GM19397 (cell line): ENCODE measurements around the gene PTPRT.

Experiments
- ATAC-seq: cut with Tn5 transposase; IDR thresholded peaks from one replicate; pipeline ENCODE4 v1.9.1; 2021; ENCODE audit warnings: mild to moderate bottlenecking, moderate library complexity; ENCODE audit not compliant: unreplicated experiment

The PTPRT gene

GRCh38 chr20:42097741-42098140 is 1092.0 kb downstream of the PTPRT start:
- no peak for ATAC-seq

DNA sequence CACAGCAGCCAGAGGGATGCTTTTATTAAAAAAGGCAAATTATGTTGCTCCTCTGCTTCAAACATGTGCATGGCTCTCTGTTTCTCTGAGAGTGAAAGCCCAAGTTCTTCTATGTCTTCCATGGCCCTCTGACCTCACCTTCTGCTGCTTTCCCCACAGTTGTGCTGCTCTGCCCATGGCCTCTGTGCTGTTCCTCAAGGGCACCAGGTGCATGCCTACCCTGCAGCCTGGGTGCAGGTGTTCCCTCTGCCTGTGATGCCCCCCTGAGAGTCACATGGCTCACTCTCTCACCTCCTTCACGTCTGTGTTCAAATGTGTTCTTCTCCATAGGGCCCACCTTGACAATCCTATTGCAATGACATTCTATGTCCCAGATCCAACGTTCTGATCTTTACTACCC is 1094.5 kb downstream of the PTPRT start:
- ATAC-seq: no peak

DNA sequence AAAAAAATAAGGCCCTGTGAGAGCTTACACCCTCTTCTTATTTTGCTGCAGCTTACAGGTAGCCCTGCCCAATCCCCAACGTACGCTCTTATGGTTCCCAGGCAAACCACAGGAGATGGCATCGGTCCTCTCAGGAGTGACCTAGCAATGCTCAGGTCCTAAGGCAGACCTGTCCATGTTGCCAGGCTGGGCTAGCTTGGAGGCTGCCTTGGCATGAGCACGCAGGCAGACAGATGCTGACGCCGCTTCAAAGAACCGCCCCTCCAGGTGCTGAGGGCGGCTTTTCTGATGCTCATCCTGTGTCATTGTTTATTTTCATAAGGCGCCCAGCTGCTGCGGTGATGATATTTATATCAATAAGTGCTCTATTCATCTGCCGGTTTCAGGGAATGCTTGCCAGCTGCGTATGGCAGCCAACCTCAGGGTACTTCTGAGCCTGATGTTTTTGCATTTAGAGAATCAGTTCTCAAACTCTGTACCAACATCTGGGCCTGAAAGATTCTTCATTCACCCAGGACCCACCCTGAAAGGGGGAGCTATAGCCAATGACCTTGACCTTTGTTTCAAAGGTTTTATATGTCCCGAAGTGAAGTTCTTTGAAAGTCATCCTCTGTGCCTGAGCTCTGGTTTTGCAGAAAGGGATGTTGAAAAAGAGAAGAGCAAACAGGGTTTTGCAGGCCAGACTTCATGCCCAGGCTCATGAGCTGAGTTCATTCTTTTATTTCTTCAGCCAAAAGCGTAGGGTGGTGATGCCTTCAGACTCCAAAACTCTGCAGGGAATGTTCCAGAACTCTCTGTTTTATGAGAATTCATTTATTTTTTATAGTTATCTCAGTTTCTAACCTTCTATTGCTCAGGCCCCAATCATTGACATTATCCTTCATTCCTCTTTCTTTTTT is 1095.9 kb downstream of the PTPRT start:
- no peak for ATAC-seq

- ATAC-seq: no peak
Measured at GRCh38 chr20:42093041-42093440, 1096.7 kb downstream of the PTPRT start.

- no peak for ATAC-seq
Measured at GRCh38 chr20:42085366-42085765, 1104.3 kb downstream of the PTPRT start.

DNA sequence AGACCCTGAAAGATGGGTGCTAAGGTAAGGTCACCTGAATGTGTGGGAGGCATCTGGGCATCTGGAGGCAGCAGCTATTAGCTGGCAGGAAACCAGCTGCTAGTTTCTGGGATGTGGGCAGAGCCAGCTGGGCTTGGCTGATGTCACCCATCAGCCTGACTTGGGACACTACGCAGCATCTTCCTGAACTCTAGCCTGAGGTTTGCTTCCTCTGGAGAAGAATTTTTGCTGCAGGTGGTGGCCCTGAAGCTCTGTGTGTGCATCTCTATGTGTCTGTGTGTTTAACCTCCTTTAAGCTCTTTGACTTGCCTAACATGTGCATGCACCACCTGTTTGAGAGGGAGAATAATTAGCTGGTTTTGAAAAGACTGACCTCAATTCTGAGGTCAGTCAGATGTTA is 1106.4 kb downstream of the PTPRT start:
- ATAC-seq: no peak

DNA sequence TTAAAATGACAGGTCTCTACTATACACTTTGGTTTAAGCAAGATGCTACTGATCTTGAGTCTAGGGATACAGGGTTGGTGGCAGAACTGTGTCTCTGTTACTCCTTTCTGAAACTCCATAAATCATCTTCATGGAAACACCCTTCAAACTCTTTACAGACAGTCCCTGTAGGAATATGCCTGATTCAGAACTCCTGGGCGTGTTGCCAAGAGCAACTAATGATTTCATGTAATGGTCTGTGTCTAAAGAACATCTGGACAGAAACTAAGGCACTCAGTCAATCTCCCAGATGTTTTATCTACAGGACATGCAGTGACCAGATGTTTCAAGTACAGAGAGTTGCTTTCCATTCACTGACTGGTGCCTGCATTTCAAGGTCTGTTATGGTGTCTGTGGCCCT is 1107.1 kb downstream of the PTPRT start:
- no peak for ATAC-seq

DNA sequence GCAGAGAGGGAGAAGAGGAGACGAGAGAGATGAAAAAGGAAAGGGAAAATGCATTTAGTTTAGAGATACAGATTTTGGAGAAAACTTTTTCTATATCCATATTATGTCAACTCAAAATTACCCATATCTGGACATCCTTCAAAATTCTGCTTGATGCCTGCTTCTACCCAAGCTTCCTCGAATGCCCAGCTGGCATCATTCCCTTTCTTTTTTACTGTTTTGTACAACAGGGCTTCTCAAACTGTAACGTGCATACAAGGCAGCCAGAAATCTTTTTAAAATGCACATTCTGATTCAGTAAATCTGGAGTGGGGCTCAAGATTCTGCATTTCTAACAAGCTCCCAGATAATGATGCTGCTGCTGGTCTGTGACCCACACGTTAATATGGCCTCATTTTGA is 1108.8 kb downstream of the PTPRT start:
- no peak for ATAC-seq

GRCh38 chr20:42074944-42075343 is 1114.8 kb downstream of the PTPRT start:
- ATAC-seq: no peak

DNA sequence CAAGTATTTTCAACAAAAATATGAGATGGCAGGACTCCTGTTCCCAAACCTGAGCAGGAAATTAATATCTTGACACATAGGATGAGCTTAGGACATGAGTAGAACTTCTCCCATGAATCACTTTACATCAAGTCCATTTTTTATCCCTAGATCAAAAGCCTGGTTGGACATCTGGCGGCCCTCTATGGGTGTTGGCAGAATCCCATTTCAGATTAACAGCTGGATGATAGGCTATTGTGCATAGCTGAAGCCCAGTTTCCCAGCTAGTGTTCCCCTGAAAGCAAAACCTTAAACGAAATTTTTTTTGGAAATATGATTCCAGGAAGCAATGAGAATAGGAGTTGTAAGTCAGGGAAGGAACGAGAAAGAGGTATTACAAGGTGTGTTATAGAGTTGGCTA is 1122.1 kb downstream of the PTPRT start:
- ATAC-seq: no peak

DNA sequence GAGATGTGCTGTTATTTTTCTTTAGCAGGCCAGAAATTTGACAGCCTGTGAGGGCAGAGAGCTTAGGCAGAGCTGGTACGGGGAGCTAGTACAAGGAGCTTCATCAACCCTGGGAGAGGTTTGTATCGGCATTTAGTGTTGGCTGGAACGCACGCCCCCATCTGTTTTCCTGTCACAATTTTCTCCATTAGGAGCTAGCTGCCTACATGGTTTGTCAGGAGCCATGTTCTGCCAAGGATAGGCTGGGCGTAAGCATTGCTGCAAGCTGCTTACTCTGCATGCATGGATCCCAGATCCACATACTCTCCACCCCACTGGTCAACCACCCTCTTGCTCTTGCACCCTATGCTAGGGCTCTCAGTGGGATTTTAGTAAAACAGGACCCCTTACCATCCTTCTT is 1122.5 kb downstream of the PTPRT start:
- ATAC-seq: no peak

DNA sequence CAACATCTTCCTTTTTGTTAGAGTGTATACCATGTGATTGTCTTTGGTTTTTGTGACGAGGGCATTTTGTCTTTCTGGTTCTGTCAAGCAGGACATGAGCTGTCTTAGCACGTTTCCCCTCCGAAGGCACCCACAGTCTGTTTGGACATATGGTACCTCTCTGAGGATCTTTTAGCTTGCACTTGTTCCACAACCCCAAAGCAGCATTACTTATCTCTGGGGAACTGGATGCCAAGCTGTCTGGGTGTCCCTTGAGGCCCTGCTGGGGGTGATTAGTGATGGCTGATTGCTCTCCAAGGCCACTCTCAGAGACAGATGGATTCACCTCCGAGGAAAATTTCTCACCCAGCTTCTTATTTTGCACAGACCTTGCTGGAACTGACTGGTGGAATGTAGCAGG is 1126.6 kb downstream of the PTPRT start:
- ATAC-seq: no peak

GRCh38 chr20:42053350-42053749 is 1136.4 kb downstream of the PTPRT start:
- ATAC-seq: no peak

DNA sequence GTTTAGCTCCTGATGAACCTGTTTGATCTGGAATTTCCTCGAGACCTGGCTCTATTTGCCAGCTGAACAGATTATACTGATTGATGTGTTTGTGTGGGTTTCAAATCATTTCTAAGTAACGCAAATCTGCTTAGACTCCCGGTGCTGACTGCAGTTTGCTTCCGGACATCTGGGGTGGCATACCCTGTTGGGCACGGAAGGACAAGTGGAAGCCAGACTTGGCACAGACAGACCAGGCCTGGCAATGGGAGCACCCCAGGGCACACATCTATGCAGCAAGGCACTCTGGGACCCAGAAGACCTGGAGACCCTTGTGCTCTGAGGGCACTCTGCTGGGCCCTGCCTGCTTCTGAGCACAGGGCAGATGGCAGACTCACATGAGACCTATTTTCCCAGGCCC is 1137.8 kb downstream of the PTPRT start:
- no peak for ATAC-seq

GRCh38 chr20:42046371-42047085 is 1143.2 kb downstream of the PTPRT start:
- no peak for ATAC-seq

GRCh38 chr20:42043921-42044320 is 1145.8 kb downstream of the PTPRT start:
- ATAC-seq: no peak

DNA sequence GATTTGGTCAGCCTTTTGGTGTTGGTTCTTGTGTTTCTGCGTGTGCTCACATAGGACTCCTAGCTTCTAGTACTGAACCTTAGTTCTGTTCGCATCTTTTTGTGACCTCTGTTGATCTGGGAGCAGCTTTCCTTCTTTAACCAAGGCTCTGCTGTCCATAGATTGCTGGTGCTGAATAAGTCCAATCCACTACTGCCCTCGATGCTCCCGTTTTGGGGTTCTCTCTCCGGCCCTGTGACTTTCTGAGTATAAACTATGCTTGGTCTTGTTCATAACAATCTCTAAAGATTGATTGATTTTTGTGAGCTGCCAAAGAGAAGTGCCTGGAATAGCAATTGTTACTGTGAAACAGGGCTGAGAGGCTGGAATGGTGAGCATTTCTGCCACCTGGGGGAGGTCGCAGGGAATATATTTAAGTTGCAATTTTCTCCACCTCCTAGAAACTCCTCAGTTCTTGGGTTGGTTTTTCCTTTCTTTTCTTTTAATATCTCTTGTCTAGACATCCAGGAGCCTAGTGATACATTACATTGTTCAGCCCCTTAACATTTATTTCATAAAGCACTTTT is 1148.6 kb downstream of the PTPRT start:
- no peak for ATAC-seq

GRCh38 chr20:42027746-42028268 is 1161.9 kb downstream of the PTPRT start:
- no peak for ATAC-seq

DNA sequence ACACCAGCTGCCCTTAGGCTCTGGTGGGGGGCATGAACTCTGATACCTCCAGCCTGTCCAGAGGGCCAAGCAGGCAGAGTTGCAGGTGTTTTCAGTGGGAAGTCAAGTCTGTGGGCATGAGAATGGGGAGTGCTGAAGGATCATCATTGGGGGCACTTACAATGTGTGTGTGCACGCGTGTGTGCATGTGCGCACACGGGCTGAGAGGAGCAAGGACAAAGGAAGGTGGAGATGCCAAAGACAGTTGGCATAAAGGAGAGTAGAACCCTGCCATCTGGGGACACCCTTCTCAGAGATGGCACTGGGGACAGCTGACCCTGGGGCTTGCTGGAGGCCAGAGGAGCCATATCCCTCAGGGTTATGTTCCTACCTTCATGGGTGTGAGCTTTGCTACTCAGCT is 1163.1 kb downstream of the PTPRT start:
- ATAC-seq: no peak

DNA sequence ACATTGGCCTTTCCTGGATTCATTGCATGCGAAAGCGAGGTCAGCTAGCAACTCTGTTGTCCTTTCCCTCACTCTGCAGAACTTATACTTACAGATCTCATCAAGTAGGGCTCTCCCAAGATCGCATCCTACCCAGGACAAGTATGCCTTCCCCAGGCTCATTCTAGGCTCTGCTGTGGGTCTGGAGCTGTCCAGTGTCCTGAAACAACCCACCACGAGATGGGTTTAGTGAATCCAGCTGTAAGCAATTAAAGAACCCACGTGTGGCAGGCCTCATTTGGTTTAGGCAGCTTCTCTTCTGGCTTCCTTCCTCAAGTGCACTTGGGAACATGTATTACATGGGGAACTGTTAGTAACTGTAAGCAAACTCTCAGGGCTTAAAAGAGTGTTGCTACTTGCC is 1165.1 kb downstream of the PTPRT start:
- no peak for ATAC-seq
